HG03442 (cell line): ENCODE results near the gene NNMT.

Experiments used
- ATAC-seq: cut with Tn5 transposase; IDR thresholded peaks from one replicate; pipeline ENCODE4 v1.9.1; 2021; ENCODE audit warnings: mild to moderate bottlenecking, moderate library complexity; ENCODE audit not compliant: unreplicated experiment

NNMT gene

DNA sequence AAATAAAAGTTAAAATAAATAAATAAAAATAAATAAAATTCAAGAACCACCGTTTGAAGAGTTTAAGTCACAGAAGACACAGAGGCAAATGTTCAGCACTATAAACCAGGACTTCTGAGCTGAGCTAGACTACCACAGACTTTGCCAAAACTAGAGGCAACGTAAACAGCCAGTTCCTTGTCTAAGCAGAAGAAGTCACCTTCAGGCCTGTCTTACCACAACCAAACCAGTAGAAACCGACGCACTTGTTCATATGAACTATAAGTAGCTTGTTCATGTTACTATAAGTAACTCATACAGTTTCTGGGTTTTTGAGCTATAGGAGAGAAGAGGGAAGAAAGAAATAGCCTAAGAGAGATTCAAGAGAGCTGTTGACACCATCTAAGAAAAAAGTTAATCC lies 48.3 kb downstream of the NNMT start:
- no peak for ATAC-seq

DNA sequence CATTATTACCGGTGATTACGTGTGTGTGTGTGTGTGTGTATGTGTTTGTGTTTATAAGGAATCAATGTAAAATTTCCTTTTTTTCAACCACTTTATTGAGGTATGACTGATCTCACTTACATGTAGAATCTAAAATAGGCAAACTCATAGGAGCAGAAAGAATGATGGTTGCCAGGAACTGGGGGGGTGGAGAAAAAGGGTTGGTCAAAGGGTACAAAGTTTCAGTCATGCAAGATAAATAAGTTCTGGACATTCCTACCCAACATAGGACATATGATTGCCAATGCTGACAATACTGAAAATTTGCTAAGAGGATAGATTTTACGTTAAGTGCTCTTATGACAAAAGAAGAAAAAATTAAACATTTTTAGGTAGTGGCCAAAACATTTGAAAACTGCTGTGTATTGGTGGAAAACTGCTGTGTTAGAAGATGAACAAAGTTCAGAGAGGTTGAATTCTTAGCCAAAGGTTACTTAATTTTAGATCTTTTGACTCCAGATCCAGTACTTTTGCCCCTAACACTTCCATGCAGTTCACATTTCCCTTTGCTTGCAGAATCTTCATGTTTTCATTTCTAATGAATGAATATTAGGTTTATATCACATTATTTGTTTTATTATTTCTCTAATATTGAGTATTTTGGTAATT lies 49.5 kb downstream of the NNMT start:
- no peak for ATAC-seq

DNA sequence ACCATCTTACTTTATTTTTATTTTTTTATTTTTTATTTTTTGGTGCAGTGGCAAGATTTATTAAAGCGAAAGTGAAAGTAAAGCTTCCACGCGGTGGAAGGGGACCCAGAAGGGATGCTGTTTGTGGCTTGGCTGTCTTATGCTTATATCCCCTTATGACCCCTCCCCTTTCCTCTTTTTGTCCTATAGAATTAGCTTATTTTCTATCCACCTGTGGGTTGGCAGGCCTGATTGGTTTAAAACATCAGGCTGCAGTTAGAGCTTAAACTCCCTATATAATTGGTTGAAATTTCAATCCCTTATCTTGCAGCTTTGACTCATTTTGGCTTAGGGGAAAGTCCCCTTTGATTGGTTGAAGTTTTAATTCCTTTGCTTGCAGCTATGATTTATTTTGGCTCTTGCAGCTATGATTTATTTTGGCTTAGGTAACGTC lies 50.5 kb downstream of the NNMT start:
- no peak for ATAC-seq

DNA sequence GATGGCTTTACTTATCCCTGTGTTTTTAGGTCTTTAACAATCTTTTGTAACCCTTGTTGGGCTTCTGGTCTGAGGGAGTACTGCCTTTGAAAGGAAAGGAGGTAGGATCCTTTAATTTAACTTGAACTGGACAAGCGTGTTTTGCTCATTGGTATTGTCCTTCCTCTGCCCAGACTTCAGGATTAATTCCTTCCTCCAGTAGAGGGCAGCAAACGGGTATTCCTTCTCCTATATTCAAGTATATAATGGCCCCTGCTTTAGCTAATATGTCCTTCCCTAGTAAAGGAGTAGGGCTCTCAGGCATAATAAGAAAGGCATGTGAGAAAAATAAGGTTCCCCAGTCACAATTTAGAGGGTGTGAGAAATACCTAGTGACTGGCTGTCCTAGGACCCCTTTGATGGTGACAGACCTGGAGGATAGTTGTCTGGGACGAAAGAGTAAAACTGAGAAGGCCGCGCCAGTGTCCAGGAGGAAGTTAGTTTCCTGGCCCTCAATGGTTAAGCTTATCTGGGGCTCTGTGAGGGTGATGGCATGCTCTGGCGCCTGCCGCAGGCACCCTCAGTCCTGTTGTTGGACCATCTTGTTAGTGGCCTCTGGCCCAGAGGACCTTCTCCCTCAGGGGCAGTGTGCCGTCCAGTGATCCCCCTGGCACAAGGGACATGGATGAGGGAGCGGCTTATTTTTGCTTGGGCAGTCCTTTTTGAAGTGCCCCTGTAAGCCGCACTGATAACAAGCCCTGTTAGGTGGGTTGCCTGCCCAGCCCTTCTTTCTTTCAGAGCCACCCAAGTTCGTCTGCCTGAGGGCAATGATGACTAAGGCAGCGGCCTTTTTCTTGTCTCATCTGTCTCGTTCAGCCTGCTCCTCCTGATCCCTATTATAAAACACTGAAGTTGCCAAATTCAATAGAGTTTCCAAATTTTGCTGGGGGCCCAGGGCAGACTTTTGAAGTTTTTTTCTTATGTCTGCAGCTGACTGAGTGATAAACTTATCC lies 52.3 kb downstream of the NNMT start:
- no peak for ATAC-seq

DNA sequence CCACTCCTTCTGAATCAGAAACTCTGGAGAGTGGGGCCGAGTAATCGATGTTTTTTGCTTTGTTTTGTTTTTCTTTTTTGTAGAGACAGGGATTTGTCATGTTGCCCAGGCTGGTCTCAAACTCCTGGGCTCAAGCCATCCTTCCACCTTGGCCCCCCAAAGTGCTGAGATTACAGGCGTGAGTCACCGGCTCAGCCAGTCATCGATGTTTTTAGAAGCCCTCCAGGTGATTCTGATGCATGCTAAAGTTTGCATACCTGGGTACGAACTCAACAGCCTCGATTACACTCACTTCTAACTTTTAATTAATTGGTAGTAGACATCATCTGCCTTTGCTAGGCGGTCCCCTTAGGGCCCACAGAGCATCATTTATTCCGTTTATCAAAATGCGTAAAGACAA lies 53.8 kb downstream of the NNMT start:
- no peak for ATAC-seq

DNA sequence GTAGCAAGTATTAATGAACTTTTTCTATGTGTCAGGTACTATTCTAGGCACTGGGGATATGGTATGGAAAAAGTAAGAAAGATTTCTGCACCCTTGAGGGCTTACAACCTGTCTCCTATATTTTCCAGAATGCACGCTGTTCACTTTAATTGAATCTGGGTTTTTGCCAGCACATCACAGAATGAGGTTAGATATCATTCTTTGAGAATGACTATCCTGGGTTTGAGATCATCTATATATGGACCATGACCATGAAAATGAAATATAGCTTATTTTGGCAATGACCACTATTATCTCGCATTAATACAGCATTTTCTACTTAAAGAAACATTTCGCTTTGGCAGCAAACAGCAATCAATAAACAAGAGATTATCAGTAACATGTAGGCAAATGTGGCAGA lies 57.2 kb downstream of the NNMT start:
- no peak for ATAC-seq

DNA sequence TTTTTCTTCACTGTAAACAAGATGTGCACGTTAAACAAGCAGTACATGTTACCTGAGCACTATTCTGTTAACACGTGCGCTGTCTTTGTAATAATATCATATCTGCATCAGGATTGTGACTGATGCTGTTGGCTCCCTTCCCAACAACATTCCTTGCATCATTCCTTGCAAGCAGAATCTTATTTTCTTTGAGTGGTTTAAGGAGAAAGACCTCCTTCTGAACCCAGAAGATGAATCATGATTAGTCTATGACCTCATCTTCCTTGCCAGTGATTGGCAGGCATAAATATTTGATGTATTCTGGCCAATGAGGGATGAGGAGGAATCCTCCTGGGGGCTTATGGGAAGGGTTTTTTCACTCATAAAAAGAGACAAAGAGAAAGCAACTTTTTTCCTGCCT lies 57.9 kb downstream of the NNMT start:
- no peak for ATAC-seq

DNA sequence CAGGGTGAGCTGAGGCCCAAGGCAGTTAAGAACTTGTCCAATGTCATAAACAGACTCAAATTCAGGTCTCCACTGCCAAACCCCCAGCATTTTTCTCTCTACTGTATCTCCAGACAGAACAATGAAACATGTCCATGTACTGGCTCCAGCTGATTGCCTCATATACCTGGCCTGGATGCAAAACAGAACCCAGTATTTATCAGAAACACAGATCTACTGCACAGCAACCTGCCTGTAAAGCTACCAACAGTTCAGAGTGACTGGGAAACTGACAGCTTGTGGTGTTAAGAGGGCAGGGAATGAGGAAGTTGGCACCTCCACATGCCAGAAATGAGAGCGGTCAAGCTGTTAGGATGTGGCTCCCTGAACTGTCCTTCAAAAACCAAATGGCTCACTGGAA lies 62.5 kb downstream of the NNMT start:
- no peak for ATAC-seq

DNA sequence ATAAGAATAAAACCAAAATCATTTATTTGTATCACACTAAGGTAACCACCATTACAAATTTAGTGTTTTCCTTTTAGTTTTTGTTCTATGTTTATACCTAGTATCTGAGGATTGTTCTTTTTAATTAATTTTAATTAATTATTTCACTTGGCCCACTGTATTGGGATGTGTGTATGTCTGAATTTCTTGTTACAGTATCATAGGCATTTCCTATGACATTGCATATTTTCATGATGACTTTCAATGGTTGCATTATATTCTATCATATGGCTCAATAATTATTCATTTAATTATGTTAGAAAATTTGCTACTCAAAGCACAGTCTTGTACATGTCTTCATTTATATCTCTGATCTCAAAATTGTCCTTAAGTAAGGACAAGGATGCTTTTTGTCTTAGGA lies 63.1 kb downstream of the NNMT start:
- ATAC-seq = no peak

DNA sequence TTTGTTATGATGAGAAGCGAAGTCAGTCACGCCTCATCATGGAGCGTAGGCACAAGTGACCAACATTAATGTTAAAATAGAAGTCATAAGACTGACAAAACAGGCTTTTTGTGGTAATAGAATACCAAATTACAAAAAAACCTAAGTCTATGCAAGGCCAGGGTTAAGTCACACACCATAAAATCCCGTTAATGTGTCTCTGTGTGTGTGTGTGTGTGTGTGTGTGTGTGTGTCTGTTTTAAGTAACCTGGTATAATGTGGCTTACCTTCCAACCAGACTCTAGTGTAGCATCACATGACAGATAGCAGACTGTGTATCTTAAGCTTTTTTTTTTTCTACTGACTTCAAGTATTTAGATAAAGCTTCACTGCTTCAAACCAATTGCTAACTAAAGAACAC lies 66.1 kb downstream of the NNMT start:
- no peak for ATAC-seq

DNA sequence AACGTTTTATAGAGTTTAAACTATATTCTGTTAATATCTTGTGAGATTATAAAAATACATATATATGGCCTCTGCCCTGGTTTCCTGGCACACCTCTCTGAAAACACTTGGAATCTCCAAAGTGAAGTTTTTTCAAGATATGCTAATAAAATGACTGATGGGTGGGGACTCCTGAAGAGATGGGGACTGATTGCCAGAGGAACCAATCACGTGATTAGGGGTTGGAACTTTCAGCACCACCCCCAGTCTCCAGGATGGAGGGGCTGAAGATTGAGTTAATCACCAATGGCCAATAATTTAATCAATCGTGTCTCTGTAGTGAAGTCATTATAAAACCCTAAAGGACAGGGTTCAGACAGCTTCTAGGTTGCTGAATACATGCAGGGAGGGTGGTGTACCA lies 66.8 kb downstream of the NNMT start:
- no peak for ATAC-seq
